GM19240 (cell line): ENCODE measurements around the gene CPNE7.
A peak's percentile ranks its signal among the peaks of the same experiment; 100 is the strongest.

Source experiments
- DNase-seq: peaks from one replicate; pipeline ENCODE4 v3.0.0; 2011; ENCODE audit warnings: low spot score; ENCODE audit not compliant: insufficient read length

The CPNE7 gene

DNA sequence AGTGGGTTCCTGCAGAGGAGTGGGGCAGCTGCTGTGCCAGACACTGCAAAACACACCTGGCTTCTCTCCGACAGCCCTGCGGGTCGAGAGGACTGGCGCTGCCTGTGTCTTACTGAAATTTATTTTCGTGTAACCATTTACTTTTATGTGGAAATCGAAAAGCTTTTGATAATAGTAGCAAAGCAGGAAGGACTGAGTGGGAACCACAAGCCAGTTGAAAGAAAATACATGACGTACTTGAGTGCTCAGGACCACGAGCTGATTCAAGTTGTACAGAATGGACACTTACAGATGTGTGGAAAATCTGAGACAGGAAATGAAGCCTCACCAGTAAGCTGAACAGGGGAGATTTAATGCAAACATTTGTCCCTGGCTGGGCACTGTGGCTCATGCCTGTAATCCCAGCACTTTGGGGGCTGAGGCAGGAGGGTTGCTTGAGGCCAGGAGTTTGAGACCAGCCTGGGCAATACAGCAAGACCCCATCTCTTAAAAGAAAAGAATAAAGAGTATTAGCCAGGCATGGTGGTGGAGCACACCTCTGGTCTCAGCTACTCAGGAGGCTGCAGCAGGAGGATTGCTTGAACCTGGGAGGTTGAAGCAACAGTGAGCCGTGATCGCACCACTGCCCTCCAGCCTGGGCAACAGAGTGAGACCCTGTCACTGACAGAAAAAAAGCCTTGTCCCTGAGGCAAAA, 26.4 kb upstream of the CPNE7 start:
- DNase-seq, result no peak

DNA sequence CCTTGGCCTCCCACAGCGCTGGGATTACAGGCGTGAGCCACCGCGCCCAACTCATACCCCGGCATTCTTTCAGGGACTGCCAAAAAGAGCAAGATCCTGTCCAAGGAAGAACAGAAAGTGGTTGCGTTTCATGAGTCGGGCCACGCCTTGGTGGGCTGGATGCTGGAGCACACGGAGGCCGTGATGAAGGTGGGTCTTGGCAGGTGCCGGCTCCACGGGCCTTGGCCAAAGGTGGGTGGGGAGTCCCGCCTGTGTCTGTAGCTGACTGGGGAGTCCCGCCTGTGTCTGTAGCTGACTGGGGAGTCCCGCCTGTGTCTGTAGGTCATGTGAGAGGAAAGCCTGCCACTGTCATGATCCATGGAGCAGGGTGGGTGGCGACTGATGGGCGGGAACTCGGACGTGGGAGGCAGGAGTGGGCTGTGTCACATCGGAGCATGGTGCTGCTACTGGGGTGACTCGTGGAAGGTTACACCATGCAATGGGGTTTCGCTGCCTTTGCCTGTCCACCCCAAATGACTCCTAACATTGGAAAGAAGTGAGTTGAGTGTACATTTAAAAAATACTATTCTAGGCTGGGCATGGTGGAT, 25.0 kb upstream of the CPNE7 start:
- DNase-seq, result no peak

DNA sequence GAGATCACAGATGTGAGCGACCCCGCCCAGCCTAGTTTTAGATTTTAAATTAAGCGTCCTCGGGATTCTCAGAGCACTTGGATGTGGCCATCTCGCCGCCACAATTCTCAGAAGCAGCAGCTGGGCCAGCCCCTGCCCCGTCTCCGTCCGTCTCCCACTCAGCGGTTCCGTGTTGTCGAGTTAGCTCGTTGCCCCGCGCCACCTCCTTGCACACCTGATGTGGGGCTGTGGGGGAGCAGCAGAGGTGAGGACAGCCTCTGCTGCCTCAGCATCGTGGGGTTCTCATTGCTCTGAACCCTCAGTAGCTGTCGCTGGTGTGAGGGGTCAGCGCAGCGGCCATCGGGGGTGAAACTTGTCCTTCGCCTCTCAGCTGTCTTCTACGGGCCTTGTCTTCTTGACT, 23.2 kb upstream of the CPNE7 start:
- DNase-seq, result no peak

DNA sequence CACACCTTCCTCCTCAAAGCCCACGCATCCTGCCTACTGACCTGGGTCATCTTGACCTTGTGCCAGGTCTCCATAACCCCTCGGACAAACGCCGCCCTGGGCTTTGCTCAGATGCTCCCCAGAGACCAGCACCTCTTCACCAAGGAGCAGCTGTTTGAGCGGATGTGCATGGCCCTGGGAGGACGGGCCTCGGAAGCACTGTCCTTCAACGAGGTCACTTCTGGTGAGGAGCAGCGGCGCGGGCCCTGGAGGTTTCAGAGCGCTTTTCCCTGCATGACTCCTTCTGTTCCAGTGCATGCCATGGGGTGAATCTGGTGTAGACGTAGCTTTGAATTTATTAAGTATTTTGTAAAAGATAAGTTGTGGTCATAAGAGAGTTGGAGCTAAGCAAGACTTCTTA, 22.6 kb upstream of the CPNE7 start:
- no peak for DNase-seq

DNA sequence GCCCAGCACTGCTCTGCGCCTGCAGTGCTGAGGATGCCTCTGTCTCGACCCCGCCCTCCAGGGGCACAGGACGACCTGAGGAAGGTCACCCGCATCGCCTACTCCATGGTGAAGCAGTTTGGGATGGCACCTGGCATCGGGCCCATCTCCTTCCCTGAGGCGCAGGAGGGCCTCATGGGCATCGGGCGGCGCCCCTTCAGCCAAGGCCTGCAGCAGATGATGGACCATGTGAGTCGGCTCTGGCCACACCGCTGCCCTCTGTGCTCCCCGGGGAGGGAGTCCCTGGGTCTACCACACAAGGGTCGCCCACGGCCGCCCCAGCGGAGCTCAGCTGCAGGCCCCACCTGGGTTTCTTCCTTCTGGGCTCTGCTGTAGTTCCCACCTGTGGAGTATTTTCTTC, 21.8 kb upstream of the CPNE7 start:
- DNase-seq, result no peak

DNA sequence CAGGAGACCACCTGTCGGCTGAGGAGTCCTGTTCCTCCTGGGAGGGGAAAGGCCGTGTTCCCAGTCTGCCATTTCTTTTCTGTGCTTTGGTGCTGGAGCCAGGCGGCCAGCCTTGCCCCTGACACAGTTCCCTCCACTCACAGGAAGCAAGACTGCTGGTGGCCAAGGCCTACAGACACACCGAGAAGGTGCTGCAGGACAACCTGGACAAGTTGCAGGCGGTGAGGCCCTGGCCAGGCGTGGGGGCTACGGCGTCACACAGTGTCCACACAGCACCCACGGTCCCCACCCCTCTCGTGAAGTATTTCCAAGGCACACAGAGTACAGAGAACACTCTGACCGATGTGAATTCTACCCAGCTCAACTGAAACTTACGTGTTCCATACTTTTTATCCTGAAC, 21.2 kb upstream of the CPNE7 start:
- DNase-seq, result no peak

DNA sequence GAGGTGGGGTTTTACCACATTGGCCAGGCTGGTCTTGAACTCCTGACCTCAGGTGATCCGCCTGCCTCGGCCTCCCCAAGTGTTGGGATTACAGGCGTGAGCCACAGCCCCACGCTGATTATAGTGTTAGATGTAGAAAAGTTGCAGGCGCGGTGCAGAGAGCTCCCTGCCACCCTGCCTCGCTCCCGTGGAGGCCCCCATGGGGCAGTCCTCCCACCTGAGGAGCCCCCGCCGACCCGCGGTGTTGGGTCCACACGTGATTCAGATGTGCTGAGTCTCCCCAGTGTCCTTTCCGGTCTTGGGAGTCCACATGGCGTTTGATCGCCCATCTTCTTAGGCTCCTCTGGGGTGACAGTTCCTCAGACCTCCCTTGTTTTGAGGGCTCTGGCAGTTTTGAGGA, 20.3 kb upstream of the CPNE7 start:
- no peak for DNase-seq

DNA sequence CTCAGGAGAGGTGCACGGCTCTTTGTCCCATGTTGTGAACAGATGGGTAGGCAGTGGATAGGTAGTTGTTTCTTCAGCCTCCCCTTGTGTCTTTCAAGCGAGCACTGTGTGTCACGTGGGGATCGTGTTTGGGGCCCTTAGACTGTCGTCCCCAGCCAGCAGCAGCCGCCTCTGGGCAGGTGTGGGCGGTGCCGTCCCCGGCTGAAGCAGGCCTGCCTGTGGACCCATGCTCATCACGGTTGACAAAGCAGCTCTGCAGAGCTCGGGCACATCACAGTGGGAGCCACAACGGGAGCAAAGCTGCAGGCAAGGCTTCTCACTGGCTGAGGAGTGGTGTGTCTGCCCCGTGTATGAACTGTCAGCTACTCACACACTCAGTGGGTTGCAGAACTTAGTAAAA, 19.8 kb upstream of the CPNE7 start:
- no peak for DNase-seq

DNA sequence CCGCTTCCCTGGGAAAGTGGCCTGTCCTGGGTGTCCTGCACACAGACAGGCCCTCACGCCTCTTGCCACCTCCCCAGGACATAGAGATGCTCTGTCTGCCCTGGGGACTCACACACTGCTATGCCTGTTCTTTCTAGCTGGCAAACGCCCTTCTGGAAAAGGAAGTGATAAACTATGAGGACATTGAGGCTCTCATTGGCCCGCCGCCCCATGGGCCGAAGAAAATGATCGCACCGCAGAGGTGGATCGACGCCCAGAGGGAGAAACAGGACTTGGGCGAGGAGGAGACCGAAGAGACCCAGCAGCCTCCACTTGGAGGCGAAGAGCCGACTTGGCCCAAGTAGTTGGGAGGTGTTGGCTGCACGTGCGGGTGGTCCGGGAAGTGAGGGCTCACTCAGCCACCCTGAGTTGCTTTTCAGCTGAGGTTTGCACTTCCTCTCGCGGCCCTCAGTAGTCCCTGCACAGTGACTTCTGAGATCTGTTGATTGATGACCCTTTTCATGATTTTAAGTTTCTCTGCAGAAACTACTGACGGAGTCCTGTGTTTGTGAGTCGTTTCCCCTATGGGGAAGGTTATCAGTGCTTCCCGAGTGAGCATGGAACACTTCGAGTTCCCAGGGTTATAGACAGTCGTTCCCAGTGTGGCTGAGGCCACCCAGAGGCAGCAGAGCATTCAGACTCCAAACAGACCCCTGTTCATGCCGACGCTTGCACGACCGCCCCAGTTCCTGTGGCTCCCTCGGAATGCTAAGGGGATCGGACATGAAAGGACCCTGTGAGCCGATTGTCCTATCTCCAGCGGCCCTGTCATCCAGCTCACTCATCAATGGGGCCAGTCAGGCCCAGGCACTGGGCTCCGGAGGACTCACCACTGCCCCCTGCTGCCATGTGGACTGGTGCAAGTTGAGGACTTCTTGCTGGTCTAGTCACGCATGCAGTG, 18.5 kb upstream of the CPNE7 start:
- peak; percentile 67 for DNase-seq

DNA sequence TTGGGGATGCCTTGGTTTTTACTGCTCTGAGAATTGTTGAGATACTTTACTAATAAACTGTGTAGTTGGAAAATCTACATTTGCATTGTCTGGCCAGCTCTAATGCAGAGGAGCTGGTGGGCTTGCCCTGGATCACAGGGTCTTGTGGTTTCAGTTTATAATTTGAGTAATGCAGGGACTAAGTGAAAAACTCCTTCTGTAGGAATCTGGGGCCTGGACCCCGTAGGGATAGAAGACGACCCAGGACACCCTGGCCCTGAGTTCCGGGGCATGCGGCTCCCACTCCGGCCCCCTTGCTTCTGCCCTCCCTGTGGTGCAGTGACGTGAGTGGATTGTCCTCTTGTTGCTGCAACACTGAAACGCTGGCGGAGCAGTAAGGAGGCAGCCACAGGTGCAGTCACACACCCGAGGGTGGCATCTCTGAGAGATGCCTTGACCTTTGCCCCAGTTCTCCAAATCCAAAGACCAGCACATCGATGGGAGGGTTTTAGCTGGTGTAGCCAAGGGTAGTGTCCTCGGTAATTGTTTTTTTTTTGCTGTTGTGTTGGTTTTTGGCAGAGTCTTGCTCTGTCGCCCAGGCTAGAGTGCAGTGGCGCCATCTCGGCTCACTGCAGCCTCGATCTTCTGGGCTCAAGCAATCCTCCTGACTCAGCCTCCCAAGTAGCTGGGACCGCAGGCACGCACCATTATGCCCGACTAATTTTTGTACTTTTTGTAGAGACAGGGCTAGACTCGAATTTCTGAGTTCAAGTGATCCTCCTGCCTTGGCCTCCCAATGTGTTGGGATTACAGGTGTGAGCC, 17.7 kb upstream of the CPNE7 start:
- DNase-seq, result no peak

DNA sequence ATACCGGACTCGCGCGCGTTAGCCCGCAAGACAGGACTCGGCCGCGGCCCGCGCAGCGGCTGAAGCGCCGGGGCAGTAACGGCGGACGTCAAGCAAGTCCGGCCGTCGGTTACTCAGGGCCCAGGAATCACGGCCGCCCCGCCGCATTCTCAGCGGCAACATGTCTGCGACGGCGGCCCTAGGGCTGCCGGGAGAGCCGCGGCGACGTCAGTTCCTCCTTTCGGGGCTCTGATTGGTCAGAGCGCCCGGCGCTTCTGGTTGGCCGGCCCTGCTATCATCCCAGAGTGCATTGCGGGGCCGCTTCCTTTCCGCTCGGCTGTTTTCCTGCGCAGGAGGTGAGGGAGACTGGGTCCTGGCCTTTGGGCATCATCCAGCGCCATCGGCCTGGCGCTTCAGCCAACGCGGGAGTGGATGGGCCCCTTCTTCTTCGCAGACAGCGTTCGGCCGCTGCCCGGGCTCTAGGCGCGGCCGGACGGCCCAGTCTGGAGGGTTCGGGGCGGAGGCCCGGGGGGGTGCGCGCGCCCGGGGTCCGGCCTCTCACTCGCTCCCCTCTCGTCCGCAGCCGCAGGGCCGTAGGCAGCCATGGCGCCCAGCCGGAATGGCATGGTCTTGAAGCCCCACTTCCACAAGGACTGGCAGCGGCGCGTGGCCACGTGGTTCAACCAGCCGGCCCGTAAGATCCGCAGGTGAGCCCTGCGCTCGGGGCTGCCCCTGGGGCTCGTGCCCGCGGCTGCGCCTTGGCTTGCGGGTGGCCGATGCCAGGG, 15.0 kb upstream of the CPNE7 start, which contains the start of gene RPL13:
TSS of gene RPL13 (plus strand) at position 305 of the 764 bp plus-strand sequence. CDS start at position 583, 278 bp downstream.
- peak; percentile 97 for DNase-seq

DNA sequence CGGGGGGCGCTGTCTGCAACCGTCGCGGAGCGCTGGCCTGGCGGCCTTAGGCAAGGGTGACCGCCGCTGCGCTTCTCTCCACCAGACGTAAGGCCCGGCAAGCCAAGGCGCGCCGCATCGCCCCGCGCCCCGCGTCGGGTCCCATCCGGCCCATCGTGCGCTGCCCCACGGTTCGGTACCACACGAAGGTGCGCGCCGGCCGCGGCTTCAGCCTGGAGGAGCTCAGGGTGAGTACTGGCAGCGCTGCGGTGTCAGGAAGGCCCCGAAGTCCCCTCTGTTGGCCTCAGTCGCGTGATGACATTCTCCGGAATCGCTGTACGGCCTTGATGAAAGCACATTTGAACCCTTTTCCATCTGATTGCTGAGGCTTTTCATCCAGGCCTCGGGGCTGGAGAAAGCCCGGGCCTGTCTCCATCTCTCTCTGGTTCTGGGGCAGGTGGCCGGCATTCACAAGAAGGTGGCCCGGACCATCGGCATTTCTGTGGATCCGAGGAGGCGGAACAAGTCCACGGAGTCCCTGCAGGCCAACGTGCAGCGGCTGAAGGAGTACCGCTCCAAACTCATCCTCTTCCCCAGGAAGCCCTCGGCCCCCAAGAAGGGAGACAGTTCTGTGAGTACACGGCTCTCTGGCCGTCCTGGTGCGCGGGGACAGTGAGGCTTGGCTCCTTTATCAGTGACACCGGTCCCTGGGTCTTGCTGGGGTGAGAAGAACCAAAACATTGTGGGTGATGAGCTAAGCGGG, 14.2 kb upstream of the CPNE7 start:
- DNase-seq, result no peak

DNA sequence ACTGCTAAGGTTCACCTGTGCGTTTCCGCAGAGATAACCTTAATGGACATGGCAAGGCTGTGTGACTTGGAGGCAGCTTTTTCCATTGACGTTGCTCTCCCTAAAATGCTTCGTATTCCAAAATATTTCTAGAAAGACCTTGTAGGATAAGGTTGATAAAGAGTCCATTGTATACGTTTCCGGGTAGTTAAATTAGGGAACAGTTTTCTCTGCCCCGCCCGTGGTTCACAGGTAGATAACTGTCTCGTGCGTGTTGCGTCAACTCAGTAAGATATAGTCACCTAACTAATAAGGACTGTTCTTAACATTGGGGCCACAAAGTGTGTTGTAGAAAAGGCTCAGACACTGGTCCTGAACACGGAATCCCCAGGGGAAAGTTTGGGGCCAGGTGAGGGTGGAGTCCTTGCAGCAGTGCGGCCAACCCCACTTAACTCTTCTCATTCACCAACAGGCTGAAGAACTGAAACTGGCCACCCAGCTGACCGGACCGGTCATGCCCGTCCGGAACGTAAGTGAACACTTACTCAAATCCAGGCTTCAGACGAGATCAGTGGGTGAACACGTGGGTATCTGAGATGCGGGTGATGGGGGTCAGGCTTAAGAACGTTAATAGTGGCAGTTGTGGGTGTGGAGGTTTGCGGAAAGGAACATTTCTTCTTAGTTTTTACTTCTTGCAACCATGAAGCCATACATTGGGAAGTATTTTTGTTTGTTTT, 13.5 kb upstream of the CPNE7 start:
- no peak for DNase-seq

DNA sequence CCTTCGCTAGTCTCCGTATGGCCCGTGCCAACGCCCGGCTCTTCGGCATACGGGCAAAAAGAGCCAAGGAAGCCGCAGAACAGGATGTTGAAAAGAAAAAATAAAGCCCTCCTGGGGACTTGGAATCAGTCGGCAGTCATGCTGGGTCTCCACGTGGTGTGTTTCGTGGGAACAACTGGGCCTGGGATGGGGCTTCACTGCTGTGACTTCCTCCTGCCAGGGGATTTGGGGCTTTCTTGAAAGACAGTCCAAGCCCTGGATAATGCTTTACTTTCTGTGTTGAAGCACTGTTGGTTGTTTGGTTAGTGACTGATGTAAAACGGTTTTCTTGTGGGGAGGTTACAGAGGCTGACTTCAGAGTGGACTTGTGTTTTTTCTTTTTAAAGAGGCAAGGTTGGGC, 12.6 kb upstream of the CPNE7 start:
- DNase-seq, result no peak

DNA sequence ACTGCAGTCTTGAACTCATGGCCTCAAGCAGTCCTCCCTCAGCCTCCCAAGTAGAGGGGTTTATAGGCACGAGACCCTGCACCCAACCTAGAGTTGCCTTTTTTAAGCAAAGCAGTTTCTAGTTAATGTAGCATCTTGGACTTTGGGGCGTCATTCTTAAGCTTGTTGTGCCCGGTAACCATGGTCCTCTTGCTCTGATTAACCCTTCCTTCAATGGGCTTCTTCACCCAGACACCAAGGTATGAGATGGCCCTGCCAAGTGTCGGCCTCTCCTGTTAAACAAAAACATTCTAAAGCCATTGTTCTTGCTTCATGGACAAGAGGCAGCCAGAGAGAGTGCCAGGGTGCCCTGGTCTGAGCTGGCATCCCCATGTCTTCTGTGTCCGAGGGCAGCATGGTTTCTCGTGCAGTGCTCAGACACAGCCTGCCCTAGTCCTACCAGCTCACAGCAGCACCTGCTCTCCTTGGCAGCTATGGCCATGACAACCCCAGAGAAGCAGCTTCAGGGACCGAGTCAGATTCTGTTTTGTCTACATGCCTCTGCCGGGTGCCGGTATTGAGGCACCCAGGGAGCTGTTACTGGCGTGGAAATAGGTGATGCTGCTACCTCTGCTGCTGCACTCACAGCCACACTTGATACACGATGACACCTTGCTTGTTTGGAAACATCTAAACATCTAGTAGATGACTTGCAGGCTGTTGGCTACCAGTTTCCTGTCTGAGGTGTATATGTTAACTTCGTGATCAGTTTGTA, 11.7 kb upstream of the CPNE7 start:
- DNase-seq, result no peak

DNA sequence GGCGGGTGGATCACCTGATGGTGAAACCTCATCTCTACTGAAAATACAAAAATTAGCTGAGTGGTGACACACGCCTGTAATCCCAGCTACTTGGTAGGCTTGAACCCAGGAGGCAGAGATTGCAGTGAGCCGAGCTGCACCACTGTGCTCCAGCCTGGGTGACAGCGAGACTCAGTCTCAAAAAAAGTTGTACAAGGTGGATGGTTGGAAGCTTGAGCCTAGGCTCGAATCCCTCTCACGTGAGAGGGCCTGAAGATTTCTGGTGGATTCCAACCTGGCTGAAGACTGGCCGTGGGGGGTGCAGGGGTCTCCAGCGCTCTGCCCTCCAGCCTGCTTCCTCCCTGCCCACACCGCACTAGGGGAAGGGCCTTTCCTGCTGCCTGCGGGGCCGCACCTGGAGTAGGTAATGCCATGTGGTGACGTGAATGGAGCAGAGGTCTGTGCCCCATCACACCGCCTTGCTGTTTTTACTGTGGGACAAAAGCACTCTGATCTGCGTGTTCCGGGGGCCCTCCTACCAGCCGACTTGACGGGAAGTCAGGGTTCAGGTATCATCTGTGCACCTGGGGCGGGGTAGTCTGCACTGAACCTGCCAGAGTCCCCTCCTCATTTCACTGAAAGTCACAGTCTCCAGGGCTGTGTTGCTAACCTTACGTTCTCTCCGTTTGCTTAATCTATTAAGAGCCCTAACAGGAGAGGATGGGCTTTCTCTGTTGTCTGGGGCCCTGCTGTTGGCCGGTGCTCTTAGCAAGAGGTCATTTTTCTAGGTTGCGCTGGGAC, 10.9 kb upstream of the CPNE7 start:
- no peak for DNase-seq

DNA sequence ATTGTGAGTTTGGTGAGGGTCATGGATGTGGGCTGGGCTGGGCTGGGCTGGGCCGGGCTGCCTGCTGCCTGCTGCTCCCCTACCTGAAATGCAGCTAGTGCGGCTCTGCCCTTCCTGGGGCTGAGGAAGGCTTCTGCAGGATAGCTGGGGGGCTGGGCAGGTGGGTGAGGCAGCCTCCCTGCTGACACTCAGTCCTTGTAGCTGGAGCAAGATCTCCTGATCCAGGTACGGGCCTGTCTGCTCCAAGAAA, 10.4 kb upstream of the CPNE7 start:
- DNase-seq, result no peak
